ENCODE data around the gene JAG1. TPM values are rescaled to one million over a fixed set of nuclear protein-coding genes. Genes with fewer than 3 reads are reported as not detected.

JAG1 gene
- total RNA-seq, 1 experiment from 2014 or later = 45.2 TPM

DNA sequence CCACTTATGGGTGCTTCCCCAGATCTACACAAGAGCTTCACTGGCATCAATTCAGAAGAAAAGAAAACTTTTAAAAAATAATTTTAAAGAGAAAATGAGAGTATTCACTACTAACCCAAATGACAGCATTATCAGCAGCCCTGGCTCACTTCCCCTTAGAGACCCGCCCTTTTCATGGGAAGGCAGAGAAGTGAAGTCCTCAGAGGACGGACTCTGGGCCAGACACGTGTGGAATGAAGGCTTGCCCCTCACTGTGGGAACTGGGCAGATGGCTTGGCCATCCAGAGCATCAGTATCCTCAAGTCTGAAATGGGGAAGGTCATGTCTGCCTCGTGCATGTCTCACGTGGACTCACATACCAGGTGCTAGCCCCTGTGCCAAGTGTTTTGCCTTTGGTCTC lies 63.5 kb downstream of the JAG1 start:
- TF ChIP-seq ZNF317 (CRISPR knock-in tag; IDR thresholded peaks at IDR 0.05; ENCODE audit: borderline replicate concordance, low read depth) (no peak), GABPB1 (CRISPR knock-in tag; IDR thresholded peaks at IDR 0.05) (no peak), PRRX2 (CRISPR knock-in tag; IDR thresholded peaks at IDR 0.05) (no peak), TCF7 (CRISPR knock-in tag; IDR thresholded peaks at IDR 0.05; ENCODE audit: low read depth) (no peak), CREM (CRISPR knock-in tag; IDR thresholded peaks at IDR 0.05) (no peak), FOXP1 (CRISPR knock-in tag; IDR thresholded peaks at IDR 0.05; ENCODE audit: borderline replicate concordance) (no peak), ZNF396 (CRISPR knock-in tag; IDR thresholded peaks at IDR 0.05; ENCODE audit: borderline replicate concordance) (no peak)
- TF ChIP-seq, protein P1, sequence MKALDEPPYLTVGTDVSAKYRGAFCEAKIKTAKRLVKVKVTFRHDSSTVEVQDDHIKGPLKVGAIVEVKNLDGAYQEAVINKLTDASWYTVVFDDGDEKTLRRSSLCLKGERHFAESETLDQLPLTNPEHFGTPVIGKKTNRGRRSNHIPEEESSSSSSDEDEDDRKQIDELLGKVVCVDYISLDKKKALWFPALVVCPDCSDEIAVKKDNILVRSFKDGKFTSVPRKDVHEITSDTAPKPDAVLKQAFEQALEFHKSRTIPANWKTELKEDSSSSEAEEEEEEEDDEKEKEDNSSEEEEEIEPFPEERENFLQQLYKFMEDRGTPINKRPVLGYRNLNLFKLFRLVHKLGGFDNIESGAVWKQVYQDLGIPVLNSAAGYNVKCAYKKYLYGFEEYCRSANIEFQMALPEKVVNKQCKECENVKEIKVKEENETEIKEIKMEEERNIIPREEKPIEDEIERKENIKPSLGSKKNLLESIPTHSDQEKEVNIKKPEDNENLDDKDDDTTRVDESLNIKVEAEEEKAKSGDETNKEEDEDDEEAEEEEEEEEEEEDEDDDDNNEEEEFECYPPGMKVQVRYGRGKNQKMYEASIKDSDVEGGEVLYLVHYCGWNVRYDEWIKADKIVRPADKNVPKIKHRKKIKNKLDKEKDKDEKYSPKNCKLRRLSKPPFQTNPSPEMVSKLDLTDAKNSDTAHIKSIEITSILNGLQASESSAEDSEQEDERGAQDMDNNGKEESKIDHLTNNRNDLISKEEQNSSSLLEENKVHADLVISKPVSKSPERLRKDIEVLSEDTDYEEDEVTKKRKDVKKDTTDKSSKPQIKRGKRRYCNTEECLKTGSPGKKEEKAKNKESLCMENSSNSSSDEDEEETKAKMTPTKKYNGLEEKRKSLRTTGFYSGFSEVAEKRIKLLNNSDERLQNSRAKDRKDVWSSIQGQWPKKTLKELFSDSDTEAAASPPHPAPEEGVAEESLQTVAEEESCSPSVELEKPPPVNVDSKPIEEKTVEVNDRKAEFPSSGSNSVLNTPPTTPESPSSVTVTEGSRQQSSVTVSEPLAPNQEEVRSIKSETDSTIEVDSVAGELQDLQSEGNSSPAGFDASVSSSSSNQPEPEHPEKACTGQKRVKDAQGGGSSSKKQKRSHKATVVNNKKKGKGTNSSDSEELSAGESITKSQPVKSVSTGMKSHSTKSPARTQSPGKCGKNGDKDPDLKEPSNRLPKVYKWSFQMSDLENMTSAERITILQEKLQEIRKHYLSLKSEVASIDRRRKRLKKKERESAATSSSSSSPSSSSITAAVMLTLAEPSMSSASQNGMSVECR (CRISPR knock-in tag; IDR thresholded peaks at IDR 0.05; ENCODE audit: borderline replicate concordance) = no peak
- TF ChIP-seq, protein P2, sequence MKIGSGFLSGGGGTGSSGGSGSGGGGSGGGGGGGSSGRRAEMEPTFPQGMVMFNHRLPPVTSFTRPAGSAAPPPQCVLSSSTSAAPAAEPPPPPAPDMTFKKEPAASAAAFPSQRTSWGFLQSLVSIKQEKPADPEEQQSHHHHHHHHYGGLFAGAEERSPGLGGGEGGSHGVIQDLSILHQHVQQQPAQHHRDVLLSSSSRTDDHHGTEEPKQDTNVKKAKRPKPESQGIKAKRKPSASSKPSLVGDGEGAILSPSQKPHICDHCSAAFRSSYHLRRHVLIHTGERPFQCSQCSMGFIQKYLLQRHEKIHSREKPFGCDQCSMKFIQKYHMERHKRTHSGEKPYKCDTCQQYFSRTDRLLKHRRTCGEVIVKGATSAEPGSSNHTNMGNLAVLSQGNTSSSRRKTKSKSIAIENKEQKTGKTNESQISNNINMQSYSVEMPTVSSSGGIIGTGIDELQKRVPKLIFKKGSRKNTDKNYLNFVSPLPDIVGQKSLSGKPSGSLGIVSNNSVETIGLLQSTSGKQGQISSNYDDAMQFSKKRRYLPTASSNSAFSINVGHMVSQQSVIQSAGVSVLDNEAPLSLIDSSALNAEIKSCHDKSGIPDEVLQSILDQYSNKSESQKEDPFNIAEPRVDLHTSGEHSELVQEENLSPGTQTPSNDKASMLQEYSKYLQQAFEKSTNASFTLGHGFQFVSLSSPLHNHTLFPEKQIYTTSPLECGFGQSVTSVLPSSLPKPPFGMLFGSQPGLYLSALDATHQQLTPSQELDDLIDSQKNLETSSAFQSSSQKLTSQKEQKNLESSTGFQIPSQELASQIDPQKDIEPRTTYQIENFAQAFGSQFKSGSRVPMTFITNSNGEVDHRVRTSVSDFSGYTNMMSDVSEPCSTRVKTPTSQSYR (CRISPR knock-in tag; IDR thresholded peaks at IDR 0.05) = no peak
- TF ChIP-seq, protein P3, sequence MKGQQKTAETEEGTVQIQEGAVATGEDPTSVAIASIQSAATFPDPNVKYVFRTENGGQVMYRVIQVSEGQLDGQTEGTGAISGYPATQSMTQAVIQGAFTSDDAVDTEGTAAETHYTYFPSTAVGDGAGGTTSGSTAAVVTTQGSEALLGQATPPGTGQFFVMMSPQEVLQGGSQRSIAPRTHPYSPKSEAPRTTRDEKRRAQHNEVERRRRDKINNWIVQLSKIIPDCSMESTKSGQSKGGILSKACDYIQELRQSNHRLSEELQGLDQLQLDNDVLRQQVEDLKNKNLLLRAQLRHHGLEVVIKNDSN (CRISPR knock-in tag; IDR thresholded peaks at IDR 0.05) = no peak
- TF ChIP-seq, protein P4, sequence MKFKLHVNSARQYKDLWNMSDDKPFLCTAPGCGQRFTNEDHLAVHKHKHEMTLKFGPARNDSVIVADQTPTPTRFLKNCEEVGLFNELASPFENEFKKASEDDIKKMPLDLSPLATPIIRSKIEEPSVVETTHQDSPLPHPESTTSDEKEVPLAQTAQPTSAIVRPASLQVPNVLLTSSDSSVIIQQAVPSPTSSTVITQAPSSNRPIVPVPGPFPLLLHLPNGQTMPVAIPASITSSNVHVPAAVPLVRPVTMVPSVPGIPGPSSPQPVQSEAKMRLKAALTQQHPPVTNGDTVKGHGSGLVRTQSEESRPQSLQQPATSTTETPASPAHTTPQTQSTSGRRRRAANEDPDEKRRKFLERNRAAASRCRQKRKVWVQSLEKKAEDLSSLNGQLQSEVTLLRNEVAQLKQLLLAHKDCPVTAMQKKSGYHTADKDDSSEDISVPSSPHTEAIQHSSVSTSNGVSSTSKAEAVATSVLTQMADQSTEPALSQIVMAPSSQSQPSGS (CRISPR knock-in tag; IDR thresholded peaks at IDR 0.05; ENCODE audit: borderline replicate concordance, low read depth) = no peak
- peaks cover 2% of the 10 kb centered on the region; the same call in 1 of the 2 replicates for H3K36me3 Mint-ChIP-seq
- no peak overlapping the region for H3K27ac Mint-ChIP-seq
- peaks cover 11% of the 10 kb centered on the region for H3K4me1 Mint-ChIP-seq
- CTCF ChIA-PET = no interaction called here
- no peak overlapping the region for H3K4me3 Mint-ChIP-seq
- DNase-seq (ENCODE audit: low spot score) (no peak), ATAC-seq (no peak)
- POLR2A ChIA-PET = no interaction called here
- H3K9me3 Mint-ChIP-seq = no peaks in the 10 kb centered on the region
- H3K27me3 Mint-ChIP-seq (ENCODE audit: low read depth) = no peaks in the 10 kb centered on the region; the same call in 1 of the 2 replicates

DNA sequence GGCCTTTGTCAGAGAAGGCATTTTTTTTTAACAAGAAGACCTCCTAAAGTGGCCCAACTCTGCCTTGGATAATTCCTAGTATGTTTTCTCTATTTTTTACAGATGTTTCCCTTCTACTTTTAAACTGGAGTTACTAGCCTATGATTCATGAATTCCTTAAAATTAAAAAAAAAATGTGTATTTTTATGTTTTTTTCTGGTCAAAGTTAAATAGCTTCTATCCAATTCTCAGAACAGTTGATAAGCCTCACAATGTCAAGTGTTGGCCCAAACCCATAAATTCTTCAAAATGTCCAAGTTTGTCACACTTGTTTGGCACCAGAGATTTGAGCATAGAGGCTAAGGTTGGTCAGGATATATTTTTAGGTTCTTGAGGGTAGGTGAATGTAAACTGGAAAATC lies 64.0 kb downstream of the JAG1 start:
- ATAC-seq (no peak), DNase-seq (ENCODE audit: low spot score) (no peak)
- POLR2A ChIA-PET = no interaction called here
- H3K4me3 Mint-ChIP-seq = no peak overlapping the region
- CTCF ChIA-PET = interaction anchor here (0.8 to 1.1 kb wide), 3 partner anchors 28 to 62 kb away, joined by 3 to 4 read pairs (median 4); no protein-coding TSS in a partner anchor
- no peaks in the 10 kb centered on the region for H3K9me3 Mint-ChIP-seq
- H3K36me3 Mint-ChIP-seq = peaks cover 2% of the 10 kb centered on the region; the same call in 1 of the 2 replicates
- no peak for TF ChIP-seq ZBTB21 (CRISPR knock-in tag; IDR thresholded peaks at IDR 0.05; ENCODE audit: borderline replicate concordance)
- TF ChIP-seq, protein P5, sequence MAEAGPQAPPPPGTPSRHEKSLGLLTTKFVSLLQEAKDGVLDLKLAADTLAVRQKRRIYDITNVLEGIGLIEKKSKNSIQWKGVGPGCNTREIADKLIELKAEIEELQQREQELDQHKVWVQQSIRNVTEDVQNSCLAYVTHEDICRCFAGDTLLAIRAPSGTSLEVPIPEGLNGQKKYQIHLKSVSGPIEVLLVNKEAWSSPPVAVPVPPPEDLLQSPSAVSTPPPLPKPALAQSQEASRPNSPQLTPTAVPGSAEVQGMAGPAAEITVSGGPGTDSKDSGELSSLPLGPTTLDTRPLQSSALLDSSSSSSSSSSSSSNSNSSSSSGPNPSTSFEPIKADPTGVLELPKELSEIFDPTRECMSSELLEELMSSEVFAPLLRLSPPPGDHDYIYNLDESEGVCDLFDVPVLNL (CRISPR knock-in tag; IDR thresholded peaks at IDR 0.05; ENCODE audit: borderline replicate concordance, low read depth) = no peak
- H3K27me3 Mint-ChIP-seq (ENCODE audit: low read depth) = no peaks in the 10 kb centered on the region
- H3K4me1 Mint-ChIP-seq = peaks cover 11% of the 10 kb centered on the region
- H3K27ac Mint-ChIP-seq = no peak overlapping the region
